NCI-H1417 (cell line): ENCODE results near the gene FCHSD2.
A peak's percentile ranks its signal among the peaks of the same experiment; 100 is the strongest.
"Not testable (repeated sequence)": the region's sequence is repeated elsewhere in the genome, so short reads cannot be mapped to it uniquely, and the experiment has no call there.

Source experiments
- DNase-seq, 3 experiments: peaks; one replicate each; lab custom pipeline; 2025; lab: John Stamatoyannopoulos, UW

FCHSD2 gene

DNA sequence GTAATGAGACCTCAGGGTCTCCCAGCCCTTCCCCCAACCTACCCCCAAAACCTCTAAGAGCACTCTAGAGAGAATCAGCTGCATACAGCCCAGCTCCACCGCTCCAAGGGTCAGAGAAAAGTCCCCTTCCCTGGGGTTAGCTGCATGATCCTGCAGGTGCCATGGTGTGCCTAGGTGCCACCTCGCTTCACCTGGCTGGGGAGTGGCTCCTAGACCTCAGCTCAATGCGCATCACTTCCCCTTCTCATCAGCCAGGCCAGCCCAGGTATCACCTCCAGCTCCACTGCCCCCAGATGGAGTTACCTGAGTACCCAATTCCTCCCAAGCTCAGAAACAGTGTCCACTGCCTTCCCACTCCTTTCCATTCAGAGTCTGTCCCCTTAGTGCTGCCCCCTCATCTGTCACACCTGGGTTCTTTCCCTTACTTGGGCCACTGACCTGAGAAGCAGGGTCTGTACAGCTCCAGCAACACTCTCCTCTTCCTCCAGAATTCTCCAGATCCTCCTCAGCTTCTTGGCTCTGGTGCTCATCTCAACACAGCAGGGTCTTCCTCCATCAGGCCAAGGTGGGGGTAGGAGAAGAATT lies 349.6 kb downstream of the FCHSD2 start:
- DNase-seq = no peak

DNA sequence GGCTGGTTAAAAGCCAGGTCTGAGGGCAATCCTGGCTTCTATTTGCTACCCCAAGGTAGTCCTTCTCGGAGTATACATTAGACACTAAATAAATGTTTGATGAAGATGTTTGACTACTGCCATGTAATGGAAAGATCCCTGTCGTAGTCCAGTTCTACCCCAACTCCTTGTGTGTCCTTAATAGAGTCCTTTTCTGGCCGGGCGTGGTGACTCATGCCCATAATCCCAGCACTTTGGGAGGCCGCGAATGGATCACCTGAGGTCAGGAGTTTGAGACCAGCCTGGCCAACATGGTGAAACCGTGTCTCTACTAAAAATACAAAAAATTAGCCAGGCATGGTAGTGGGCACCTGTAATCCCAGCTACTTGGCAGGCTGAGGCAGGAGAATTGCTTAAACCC lies 350.9 kb downstream of the FCHSD2 start:
- not testable (repeated sequence) for DNase-seq

DNA sequence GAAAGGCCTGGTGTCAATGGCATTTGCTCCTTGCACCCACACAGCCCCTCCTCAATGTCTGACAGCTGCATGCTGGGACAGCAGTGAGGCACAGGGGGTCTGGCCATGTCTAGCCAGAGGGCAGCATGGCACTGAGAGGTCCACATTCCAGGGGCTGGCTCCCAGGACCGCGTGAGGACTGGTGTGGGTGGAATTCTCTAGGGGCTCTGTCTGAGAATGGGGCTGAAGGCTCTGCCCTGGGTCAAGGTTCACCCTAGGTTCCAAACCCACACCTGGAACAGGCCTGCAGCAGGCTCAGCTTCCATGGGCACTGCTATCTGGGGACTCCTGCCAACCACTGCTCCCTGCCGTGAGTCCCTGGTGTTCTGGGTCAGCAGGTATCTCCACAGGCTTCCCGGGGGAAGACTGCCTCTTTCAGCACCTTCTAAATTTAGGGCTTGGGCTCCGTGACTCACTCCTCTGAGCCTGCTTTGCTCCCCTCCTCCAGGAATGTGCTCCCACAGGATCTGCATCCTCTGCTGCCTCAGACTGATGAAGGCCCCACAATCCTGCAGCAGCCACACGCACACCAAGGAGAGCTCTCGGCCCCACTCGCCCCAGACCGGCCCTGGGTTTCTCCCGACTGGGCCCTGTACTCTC lies 352.5 kb downstream of the FCHSD2 start:
- DNase-seq = no peak

DNA sequence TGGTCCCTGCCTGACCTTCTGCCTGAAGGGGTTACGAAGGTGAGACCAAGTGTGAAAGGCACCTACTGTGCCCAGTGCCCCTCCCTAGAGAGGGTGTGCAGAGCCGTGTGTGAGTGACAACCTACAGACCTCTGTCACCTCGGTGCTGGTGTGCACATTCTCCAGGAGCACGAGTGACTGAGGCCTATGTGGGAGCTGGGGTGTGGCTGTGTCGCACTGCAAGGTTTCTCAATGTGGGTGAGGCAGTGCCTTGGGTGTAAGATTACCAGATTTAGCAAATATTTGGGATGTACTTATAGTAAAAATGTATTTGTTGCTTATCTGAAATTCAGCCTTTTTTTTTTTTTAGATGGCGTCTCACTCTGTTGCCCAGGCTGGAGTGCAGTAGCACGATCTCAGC lies 353.9 kb downstream of the FCHSD2 start:
- DNase-seq = no peak

DNA sequence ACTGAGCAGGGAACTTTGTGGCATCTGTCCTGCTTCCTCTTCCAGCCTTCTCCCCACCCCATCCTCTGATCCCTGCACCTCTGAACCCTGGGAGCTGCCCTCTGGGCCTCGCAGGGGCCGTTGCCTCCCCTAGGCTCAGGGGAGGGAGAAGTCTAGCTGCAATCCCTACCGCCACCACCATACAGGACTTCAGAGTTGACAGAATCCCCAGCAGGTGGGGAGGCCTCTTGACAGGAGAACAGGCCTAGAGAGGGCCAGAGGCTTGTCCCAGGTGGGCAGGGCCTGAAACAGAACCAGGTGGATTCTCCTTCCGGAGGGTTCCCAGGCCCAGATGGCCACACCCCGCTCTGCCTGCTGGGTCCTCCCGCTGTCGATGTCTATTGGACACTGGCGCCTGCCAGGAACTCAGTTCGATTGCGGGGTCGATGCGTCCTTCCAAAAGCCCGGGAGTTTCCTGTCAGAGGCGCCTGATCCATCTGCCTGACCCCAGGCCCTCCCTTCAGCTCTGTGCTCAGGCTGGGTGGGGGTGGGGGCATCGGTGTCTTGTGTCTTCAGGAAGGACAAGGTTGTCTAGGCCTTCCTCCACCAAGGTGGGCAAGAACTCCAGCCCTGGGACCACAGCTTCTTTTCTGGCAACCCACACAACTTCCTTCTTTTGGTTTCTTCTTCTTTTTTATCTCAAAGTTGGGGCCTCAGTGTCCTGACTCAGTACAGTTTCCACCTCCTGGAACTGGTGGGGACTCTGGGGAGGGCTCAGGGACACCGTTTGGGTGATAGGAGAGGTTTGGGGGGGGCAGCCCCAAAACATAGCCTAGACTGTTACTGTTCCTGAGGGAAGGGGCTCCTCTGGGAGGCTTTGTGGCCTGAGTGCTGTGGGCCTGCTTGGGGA lies 354.7 kb downstream of the FCHSD2 start:
- DNase-seq = peak; percentile 36 to 90 (median 37)
